Testis (tissue), 2 donors: ENCODE results near the gene FOXL2NB.

ENCODE experiments used
- CTCF ChIP-seq, 3 experiments: fragments of 450-650 bp in 2 of 3; fragments of 200-600 bp in 1 of 3; sonication (generic) in 1 of 3; IDR thresholded peaks; one replicate each; pipeline ENCODE4 v1.5.1; 2016 to 2019; ENCODE audit warnings: antibody characterized with exemption in 3 of 3, mild to moderate bottlenecking in 2 of 3, moderate library complexity in 1 of 3
- POLR2A ChIP-seq: fragments of 450-650 bp; IDR thresholded peaks from one replicate; pipeline ENCODE4 v1.6.1; 2017; ENCODE audit warnings: antibody characterized with exemption, mild to moderate bottlenecking, moderate library complexity

GRCh38 chr3:138962854-138963560, 16.0 kb downstream of the FOXL2NB start:
- no peak for TF ChIP-seq CTCF (IDR thresholded peaks at IDR 0.05)
- no peak for TF ChIP-seq POLR2A
